ENCODE data around the gene JMJD8. TPM values are rescaled to one million over a fixed set of nuclear protein-coding genes. Genes with fewer than 3 reads are reported as not detected.

The JMJD8 gene
- polyA plus RNA-seq, 1 donor (not counting 4 experiments of a cell fraction or from before 2014, with no cell fraction given) = 20.1 TPM

DNA sequence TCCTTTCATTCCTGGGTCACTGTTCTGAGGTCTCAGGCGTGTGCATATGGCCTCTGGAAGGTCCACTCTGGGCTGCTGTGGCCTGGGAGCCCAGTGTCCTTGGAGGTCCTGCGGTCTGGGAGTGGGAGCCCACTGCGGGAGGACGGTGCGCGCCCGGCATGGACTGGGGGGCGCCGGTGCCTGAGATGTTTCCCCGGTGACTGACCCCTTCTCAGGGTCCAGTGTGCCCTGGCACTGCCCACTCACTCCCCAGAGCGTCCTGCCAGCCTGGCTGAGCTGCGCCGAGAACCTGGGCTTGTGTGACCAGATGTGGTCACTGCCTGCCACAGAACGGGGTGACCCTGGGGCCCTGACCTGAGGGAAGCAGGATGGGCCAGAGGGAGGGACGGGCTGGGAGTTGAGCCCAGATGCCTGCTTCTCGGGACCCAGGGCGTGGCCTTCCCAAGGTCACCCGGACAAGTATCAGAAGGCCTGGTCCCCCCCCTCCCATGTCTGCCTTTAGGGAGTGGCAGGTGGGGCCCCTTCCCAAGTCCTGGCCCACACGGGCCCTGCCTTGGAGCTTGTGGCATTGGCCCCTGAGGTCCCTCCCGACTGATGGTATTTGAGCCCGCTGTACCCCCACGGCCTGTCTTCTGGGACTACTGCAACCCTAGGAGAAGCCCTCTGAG lies 9.8 kb downstream of the JMJD8 start:
- H3K4me3 ChIP-seq (ENCODE audit: control insufficient read depth in 2 of 3, extremely low read depth in 1 of 3, insufficient read depth in 2 of 3, low read depth in 1 of 3, low read length in 3 of 3) = no peak overlapping the region
- FAIRE-seq (no peak), DNase-seq (ENCODE audit: low read depth, low spot score) (no peak)
- H3K9me3 ChIP-seq (ENCODE audit: control insufficient read depth, low read depth, low read length) = no peaks in the 10 kb centered on the region
- H2AFZ ChIP-seq (ENCODE audit: control insufficient read depth, low read length) = no peak overlapping the region
- H3K4me1 ChIP-seq (ENCODE audit: control insufficient read depth, extremely low read depth, insufficient read depth, low read length) = peaks cover 23% of the 10 kb centered on the region
- no peak overlapping the region for H3K4me2 ChIP-seq (ENCODE audit: control insufficient read depth, extremely low read depth, insufficient read depth, low read depth, low read length)
- peaks cover 14% of the 10 kb centered on the region for H3K79me2 ChIP-seq (ENCODE audit: control insufficient read depth, insufficient read depth, low read length)
- H3K27me3 ChIP-seq (ENCODE audit: control insufficient read depth, extremely low read depth, insufficient read depth, low read length) = no peaks in the 10 kb centered on the region
- no peak for TF ChIP-seq EZH2 (IDR thresholded peaks at IDR 0.05; ENCODE audit: low read length)
- TF ChIP-seq, protein P1, sequence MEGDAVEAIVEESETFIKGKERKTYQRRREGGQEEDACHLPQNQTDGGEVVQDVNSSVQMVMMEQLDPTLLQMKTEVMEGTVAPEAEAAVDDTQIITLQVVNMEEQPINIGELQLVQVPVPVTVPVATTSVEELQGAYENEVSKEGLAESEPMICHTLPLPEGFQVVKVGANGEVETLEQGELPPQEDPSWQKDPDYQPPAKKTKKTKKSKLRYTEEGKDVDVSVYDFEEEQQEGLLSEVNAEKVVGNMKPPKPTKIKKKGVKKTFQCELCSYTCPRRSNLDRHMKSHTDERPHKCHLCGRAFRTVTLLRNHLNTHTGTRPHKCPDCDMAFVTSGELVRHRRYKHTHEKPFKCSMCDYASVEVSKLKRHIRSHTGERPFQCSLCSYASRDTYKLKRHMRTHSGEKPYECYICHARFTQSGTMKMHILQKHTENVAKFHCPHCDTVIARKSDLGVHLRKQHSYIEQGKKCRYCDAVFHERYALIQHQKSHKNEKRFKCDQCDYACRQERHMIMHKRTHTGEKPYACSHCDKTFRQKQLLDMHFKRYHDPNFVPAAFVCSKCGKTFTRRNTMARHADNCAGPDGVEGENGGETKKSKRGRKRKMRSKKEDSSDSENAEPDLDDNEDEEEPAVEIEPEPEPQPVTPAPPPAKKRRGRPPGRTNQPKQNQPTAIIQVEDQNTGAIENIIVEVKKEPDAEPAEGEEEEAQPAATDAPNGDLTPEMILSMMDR (optimal IDR thresholded peaks at IDR 0.05 in 1 of 3, IDR thresholded peaks at IDR 0.05 in 1 of 3, conservative IDR thresholded peaks at IDR 0.05 in 1 of 3; ENCODE audit: extremely low read depth in 1 of 3, insufficient read depth in 2 of 3, low read length in 3 of 3) = no peak
- no peaks in the 10 kb centered on the region for H4K20me1 ChIP-seq (ENCODE audit: control insufficient read depth, extremely low read depth, insufficient read depth, low read length)
- no peaks in the 10 kb centered on the region for H3K9me1 ChIP-seq (ENCODE audit: control insufficient read depth, extremely low read depth, insufficient read depth, low read length)
- H3K9ac ChIP-seq (ENCODE audit: control insufficient read depth, extremely low read depth, insufficient read depth, low read length) = no peak overlapping the region
- dilution Hi-C loops (cut with MboI; ENCODE audit: extremely low pct_ligation_motif_present, low sequenced_read_pairs) = no loop called here
- no peak overlapping the region for H3K27ac ChIP-seq (ENCODE audit: control insufficient read depth, insufficient read depth, low read length)
- H3K36me3 ChIP-seq (ENCODE audit: control insufficient read depth in 2 of 2, extremely low read depth in 1 of 2, insufficient read depth in 2 of 2, low read length in 2 of 2) = peaks cover 17 to 31% of the 10 kb centered on the region in 2 experiments

GRCh38 chr16:673399-673991 lies 10.6 kb downstream of the JMJD8 start:
- TF ChIP-seq, protein P1 (optimal IDR thresholded peaks at IDR 0.05 in 1 of 3, IDR thresholded peaks at IDR 0.05 in 1 of 3, conservative IDR thresholded peaks at IDR 0.05 in 1 of 3; ENCODE audit: extremely low read depth in 1 of 3, insufficient read depth in 2 of 3, low read length in 3 of 3) = no peak
- TF ChIP-seq EZH2 (IDR thresholded peaks at IDR 0.05; ENCODE audit: low read length) = no peak
- Histone ChIP-seq H3K36me3 (ENCODE audit: control insufficient read depth in 2 of 2, extremely low read depth in 1 of 2, insufficient read depth in 2 of 2, low read length in 2 of 2) (peaks cover 18 to 33% of the 10 kb centered on the region in 2 experiments), H3K9ac (ENCODE audit: control insufficient read depth, extremely low read depth, insufficient read depth, low read length) (no peak overlapping the region), H3K4me2 (ENCODE audit: control insufficient read depth, extremely low read depth, insufficient read depth, low read depth, low read length) (no peak overlapping the region), H4K20me1 (ENCODE audit: control insufficient read depth, extremely low read depth, insufficient read depth, low read length) (no peaks in the 10 kb centered on the region), H3K27ac (ENCODE audit: control insufficient read depth, insufficient read depth, low read length) (no peak overlapping the region), H3K79me2 (ENCODE audit: control insufficient read depth, insufficient read depth, low read length) (peaks cover 22% of the 10 kb centered on the region), H3K27me3 (ENCODE audit: control insufficient read depth, extremely low read depth, insufficient read depth, low read length) (no peaks in the 10 kb centered on the region), H3K4me1 (ENCODE audit: control insufficient read depth, extremely low read depth, insufficient read depth, low read length) (peaks cover 28% of the 10 kb centered on the region), H3K9me1 (ENCODE audit: control insufficient read depth, extremely low read depth, insufficient read depth, low read length) (no peaks in the 10 kb centered on the region), H3K9me3 (ENCODE audit: control insufficient read depth, low read depth, low read length) (no peaks in the 10 kb centered on the region), H2AFZ (ENCODE audit: control insufficient read depth, low read length) (no peak overlapping the region), H3K4me3 (ENCODE audit: control insufficient read depth in 2 of 3, extremely low read depth in 1 of 3, insufficient read depth in 2 of 3, low read depth in 1 of 3, low read length in 3 of 3) (no peak overlapping the region)
- no peak for DNase-seq (ENCODE audit: low read depth, low spot score)
- dilution Hi-C loops (cut with MboI; ENCODE audit: extremely low pct_ligation_motif_present, low sequenced_read_pairs) = no loop called here
- FAIRE-seq = no peak

All from keratinocyte (primary cell).